Activated naive CD4-positive, alpha-beta T cell treated with anti-CD3 and anti-CD28 coated beads for 36 hours (primary cell): ENCODE results near the gene SEC14L1. TPM values are rescaled to one million over a fixed set of nuclear protein-coding genes. Genes with fewer than 3 reads are reported as not detected.

Experiments used
- CTCF ChIA-PET: fragments of 350-600 bp; sonication (Branson Sonifier 250); formaldehyde crosslinking; loops from one replicate; lab custom pipeline; 2021; ENCODE audit warnings: antibody characterized with exemption; lab: Charles Lee
- DNase-seq: peaks from one replicate; pipeline ENCODE4 v3.0.0-alpha.2; 2020
- H3K27ac Mint-ChIP-seq: one replicate; pipeline ENCODE4 v1.8.0; 2021; ENCODE audit warnings: mild to moderate bottlenecking, mixed read lengths
- H3K27me3 Mint-ChIP-seq: one replicate; pipeline ENCODE4 v1.8.0; 2021; ENCODE audit warnings: low read depth, mixed read lengths
- H3K36me3 Mint-ChIP-seq: one replicate; pipeline ENCODE4 v1.8.0; 2021; ENCODE audit warnings: low read depth, mixed read lengths
- H3K4me1 Mint-ChIP-seq: one replicate; pipeline ENCODE4 v1.8.0; 2021; ENCODE audit warnings: low read depth, mixed read lengths
- H3K4me3 Mint-ChIP-seq: one replicate; pipeline ENCODE4 v1.8.0; 2021; ENCODE audit warnings: mild to moderate bottlenecking, moderate library complexity, mixed read lengths
- H3K9me3 Mint-ChIP-seq: one replicate; pipeline ENCODE4 v1.8.0; 2021; ENCODE audit warnings: mixed read lengths
- intact Hi-C: fragments of 100-400 bp; cut with micrococcal nuclease; formaldehyde crosslinking; loops from one replicate; pipeline ENCODE4 v1.15.1; 2023
- total RNA-seq, 2 experiments: library from RNA; stranded (reverse); gene quantifications; one replicate each; pipeline ENCODE4 v1.2.3, GENCODE V29; 2021

The SEC14L1 gene
- total RNA-seq, 2 experiments from 2014 or later, result 39.6 to 42.5 TPM

DNA sequence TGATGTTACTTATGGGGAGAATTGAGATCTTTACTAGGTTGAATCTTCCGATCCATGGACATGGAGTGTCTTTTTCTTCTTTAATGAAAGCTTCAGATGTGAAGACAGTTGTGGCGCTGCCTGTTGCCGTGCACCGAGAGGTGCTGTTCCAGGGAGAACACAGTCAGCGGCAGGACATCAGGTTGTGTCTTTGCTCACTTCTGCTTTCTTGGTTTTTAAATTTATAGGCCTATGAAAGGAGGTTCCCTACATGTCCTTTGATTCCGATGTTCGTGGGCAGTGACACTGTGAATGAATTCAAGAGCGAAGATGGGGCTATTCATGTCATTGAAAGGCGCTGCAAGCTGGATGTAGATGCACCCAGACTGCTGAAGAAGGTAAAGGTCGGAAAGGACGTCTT lies 49.8 kb downstream of the SEC14L1 start:
- DNase-seq, result no peak
- no peak overlapping the region for H3K4me3 Mint-ChIP-seq
- intact Hi-C loops, result no loop called here
- CTCF ChIA-PET, result no interaction called here
- H3K4me1 Mint-ChIP-seq, result peaks cover 19% of the 10 kb centered on the region
- H3K36me3 Mint-ChIP-seq, result peaks cover 14% of the 10 kb centered on the region
- no peaks in the 10 kb centered on the region for H3K27me3 Mint-ChIP-seq
- no peak overlapping the region for H3K27ac Mint-ChIP-seq
- no peaks in the 10 kb centered on the region for H3K9me3 Mint-ChIP-seq

DNA sequence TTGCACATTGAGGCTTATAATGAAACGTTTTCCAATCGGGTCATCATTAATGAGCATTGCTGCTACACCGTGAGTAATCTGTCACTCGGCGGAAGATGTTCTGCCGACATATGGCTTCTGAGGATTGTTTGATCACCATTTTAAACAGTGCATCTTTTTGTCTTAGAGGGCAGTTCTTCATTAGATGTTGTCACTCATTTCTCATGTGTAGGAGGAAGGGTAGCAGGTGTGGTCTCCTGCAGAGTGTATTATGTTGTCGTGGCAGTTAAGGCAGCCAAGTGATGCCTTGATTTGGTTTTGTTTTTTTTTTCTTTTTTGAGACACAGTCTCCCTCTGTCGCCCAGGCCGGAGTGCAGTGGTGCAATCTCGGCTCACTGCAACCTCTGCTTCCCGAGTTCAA lies 50.5 kb downstream of the SEC14L1 start:
- Mint-ChIP-seq H3K27me3 (no peaks in the 10 kb centered on the region), H3K4me1 (peaks cover 19% of the 10 kb centered on the region), H3K27ac (no peak overlapping the region), H3K9me3 (no peaks in the 10 kb centered on the region), H3K36me3 (peaks cover 20% of the 10 kb centered on the region), H3K4me3 (no peak overlapping the region)
- CTCF ChIA-PET, result no interaction called here
- intact Hi-C loops, result no loop called here
- DNase-seq, result no peak

- no peak overlapping the region for H3K27ac Mint-ChIP-seq
- no peaks in the 10 kb centered on the region for H3K9me3 Mint-ChIP-seq
- intact Hi-C loops, result no loop called here
- DNase-seq, result no peak
- CTCF ChIA-PET, result no interaction called here
- peaks cover 12% of the 10 kb centered on the region for H3K4me1 Mint-ChIP-seq
- H3K36me3 Mint-ChIP-seq, result peaks cover 26% of the 10 kb centered on the region
- no peaks in the 10 kb centered on the region for H3K27me3 Mint-ChIP-seq
- H3K4me3 Mint-ChIP-seq, result no peak overlapping the region
These were observed 52.9 kb downstream of the SEC14L1 start for GRCh38 chr17:77193653-77194052.

GRCh38 chr17:77194179-77194578 lies 53.4 kb downstream of the SEC14L1 start:
- H3K27ac Mint-ChIP-seq, result no peak overlapping the region

DNA sequence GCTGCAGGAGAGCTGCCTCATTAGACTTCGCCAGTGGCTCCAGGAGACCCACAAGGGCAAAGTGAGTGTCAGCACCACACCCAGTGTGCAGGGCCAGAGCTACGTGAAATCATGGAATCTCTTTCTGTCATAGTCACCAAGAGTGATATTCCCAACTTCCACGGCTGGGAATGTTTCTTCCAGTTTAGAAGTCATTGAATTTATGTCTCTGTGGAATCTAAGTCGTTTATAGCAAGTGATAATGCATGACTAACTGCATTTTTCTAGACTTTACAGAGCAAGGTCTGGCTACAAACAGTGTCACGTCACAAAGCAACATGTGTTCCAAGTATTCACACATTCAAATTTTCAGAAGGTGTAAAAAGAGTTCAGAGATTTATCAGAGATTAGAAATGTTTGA lies 55.5 kb downstream of the SEC14L1 start:
- CTCF ChIA-PET, result interaction anchor here (0.6 kb wide), 1 partner anchor 33 kb away, joined by 5 read pairs; no protein-coding TSS in a partner anchor
- Mint-ChIP-seq H3K4me1 (peaks cover 2% of the 10 kb centered on the region), H3K36me3 (peaks cover 31% of the 10 kb centered on the region), H3K27ac (no peak overlapping the region), H3K4me3 (no peak overlapping the region), H3K27me3 (no peaks in the 10 kb centered on the region), H3K9me3 (no peaks in the 10 kb centered on the region)
- intact Hi-C loops, result no loop called here
- DNase-seq, result no peak

More at GRCh38 chr17:77194179-77194578, 53.4 kb downstream of the SEC14L1 start:
- peaks cover 6% of the 10 kb centered on the region for H3K4me1 Mint-ChIP-seq
- H3K9me3 Mint-ChIP-seq, result no peaks in the 10 kb centered on the region
- intact Hi-C loops, result no loop called here
- no peak for DNase-seq
- no peaks in the 10 kb centered on the region for H3K27me3 Mint-ChIP-seq
- no peak overlapping the region for H3K4me3 Mint-ChIP-seq
- CTCF ChIA-PET, result interaction anchor here (0.7 kb wide), 1 partner anchor 13 kb away, joined by 3 read pairs; no protein-coding TSS in a partner anchor
- H3K36me3 Mint-ChIP-seq, result peaks cover 26% of the 10 kb centered on the region

DNA sequence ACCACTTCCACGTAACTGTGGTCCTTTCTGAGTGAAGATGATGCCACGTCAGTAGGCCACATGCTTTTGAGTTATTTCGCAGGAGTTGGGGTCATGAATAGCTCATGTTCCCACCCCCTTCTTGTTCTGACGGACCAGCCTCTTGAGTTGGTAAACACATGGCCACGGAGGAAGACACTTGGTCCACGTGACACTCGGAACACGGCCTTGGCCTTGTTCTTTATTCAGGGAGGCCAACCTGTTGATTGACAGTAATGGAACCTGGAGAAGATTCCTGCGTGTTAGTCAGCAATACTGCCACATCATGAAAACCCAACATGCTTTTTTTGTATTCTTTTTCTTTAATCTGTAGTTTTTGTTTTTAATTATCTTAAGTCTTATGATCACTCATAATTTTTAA lies 56.3 kb downstream of the SEC14L1 start:
- no peak overlapping the region for H3K27ac Mint-ChIP-seq
- H3K36me3 Mint-ChIP-seq, result peaks cover 36% of the 10 kb centered on the region
- H3K4me1 Mint-ChIP-seq, result peaks cover 2% of the 10 kb centered on the region
- H3K27me3 Mint-ChIP-seq, result no peaks in the 10 kb centered on the region
- no peaks in the 10 kb centered on the region for H3K9me3 Mint-ChIP-seq
- DNase-seq, result no peak
- H3K4me3 Mint-ChIP-seq, result no peak overlapping the region
- CTCF ChIA-PET, result no interaction called here
- intact Hi-C loops, result no loop called here

GRCh38 chr17:77200711-77201110 lies 59.9 kb downstream of the SEC14L1 start:
- Mint-ChIP-seq H3K27me3 (no peaks in the 10 kb centered on the region), H3K9me3 (no peaks in the 10 kb centered on the region), H3K4me3 (no peak overlapping the region), H3K4me1 (no peaks in the 10 kb centered on the region), H3K27ac (no peak overlapping the region), H3K36me3 (peaks cover 32% of the 10 kb centered on the region)
- DNase-seq, result no peak
- CTCF ChIA-PET, result no interaction called here
- intact Hi-C loops, result no loop called here

DNA sequence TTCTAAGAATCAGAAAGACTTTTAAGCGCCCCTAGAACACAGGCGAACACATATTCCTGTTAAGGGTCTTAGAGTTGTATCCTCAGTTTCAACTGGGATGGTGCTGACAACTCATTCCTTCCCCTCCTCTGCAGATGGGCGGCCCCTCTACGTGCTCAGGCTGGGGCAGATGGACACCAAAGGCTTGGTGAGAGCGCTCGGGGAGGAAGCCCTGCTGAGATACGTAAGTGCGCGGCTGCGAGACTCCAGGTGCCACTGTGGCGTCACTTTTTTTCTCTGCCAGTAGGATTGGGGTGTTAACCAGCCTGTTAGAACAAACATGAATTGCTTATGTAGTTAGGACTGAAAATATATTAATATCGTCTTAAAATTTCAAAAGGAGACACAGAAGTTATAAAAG lies 62.7 kb downstream of the SEC14L1 start:
- no peaks in the 10 kb centered on the region for H3K27me3 Mint-ChIP-seq
- H3K4me3 Mint-ChIP-seq, result no peak overlapping the region
- H3K9me3 Mint-ChIP-seq, result no peaks in the 10 kb centered on the region
- intact Hi-C loops, result no loop called here
- H3K36me3 Mint-ChIP-seq, result peaks cover 33% of the 10 kb centered on the region
- no peak overlapping the region for H3K27ac Mint-ChIP-seq
- no peak for DNase-seq
- H3K4me1 Mint-ChIP-seq, result no peaks in the 10 kb centered on the region
- CTCF ChIA-PET, result no interaction called here

- H3K27ac Mint-ChIP-seq, result no peak overlapping the region
- H3K9me3 Mint-ChIP-seq, result no peaks in the 10 kb centered on the region
- peaks cover 35% of the 10 kb centered on the region for H3K36me3 Mint-ChIP-seq
- DNase-seq, result no peak
- CTCF ChIA-PET, result no interaction called here
- no peaks in the 10 kb centered on the region for H3K27me3 Mint-ChIP-seq
- H3K4me1 Mint-ChIP-seq, result no peaks in the 10 kb centered on the region
- intact Hi-C loops, result no loop called here
- H3K4me3 Mint-ChIP-seq, result no peak overlapping the region
These were observed 63.1 kb downstream of the SEC14L1 start for GRCh38 chr17:77203846-77204245.

DNA sequence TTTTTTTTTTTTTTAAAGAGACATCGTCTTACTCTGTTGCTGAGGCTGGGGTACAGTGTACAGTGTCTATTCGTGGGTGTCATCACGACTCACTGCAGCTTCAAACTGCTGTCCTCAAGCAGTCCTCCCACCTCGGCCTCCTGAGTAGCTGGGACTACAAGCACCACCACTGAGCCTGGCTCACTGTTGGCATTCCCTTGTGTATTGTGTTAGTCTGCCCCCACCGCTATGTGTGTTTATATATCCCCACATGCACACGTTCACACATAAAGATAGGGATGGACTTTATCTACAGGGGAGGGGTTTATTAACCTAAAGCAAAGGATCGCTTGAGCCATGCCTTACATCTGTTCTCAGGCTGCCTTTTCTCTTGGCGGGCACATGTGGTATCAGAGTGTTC lies 63.8 kb downstream of the SEC14L1 start:
- Mint-ChIP-seq H3K4me3 (no peak overlapping the region), H3K36me3 (peaks cover 36% of the 10 kb centered on the region), H3K4me1 (no peaks in the 10 kb centered on the region), H3K27me3 (no peaks in the 10 kb centered on the region), H3K9me3 (no peaks in the 10 kb centered on the region), H3K27ac (no peak overlapping the region)
- DNase-seq, result no peak
- intact Hi-C loops, result no loop called here
- CTCF ChIA-PET, result no interaction called here

DNA sequence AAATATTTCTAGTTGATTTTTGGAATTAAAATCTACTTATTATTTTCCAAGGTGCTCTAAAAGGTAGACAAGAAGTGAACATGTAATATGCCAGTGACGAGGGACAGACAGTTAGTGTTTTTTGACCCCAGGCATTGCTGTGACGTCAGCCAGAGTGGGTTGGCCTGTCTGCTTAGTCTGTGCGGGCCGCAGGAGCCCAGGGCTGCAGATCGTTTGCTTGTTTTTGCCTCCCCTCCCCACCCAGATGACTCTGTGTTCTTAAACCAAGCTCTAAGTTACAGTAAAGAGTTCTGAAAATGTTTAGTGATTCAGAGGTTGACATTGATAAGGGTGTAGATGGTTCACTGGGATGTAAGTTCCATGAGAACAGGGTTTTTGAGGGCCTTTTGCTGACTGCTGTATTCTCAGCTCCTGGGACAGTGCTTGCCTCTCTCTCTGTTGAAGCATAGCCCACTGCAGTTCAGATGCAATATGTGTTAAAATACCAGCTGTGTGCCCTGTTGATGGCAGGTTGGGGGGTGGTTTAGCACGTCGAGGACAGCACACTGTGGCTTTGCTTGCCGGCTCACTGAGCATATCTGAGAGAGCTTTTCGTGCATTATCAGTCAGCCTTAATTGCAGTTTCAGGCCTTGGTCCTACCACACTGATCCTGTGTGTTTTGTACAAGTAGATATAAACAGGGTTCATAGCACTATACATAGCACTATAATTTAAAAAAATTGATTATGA lies 64.8 kb downstream of the SEC14L1 start:
- intact Hi-C loops, result no loop called here
- Mint-ChIP-seq H3K9me3 (no peaks in the 10 kb centered on the region), H3K4me3 (no peak overlapping the region), H3K27me3 (no peaks in the 10 kb centered on the region), H3K36me3 (peaks cover 37% of the 10 kb centered on the region), H3K27ac (no peak overlapping the region), H3K4me1 (no peaks in the 10 kb centered on the region)
- DNase-seq, result no peak
- CTCF ChIA-PET, result no interaction called here

- H3K27ac Mint-ChIP-seq, result no peak overlapping the region
- H3K36me3 Mint-ChIP-seq, result peaks cover 35% of the 10 kb centered on the region
- CTCF ChIA-PET, result interaction anchor here (0.6 kb wide), 1 partner anchor 12 kb away, joined by 3 read pairs; no protein-coding TSS in a partner anchor
- H3K4me3 Mint-ChIP-seq, result no peak overlapping the region
- no peaks in the 10 kb centered on the region for H3K27me3 Mint-ChIP-seq
- no peak for DNase-seq
- intact Hi-C loops, result no loop called here
- no peaks in the 10 kb centered on the region for H3K9me3 Mint-ChIP-seq
- H3K4me1 Mint-ChIP-seq, result no peaks in the 10 kb centered on the region
These were observed 65.6 kb downstream of the SEC14L1 start for GRCh38 chr17:77206158-77206956.
